ENCODE measurements around the gene CC2D2A.

- TF ChIP-seq HNRNPK (IDR thresholded peaks at IDR 0.05; ENCODE audit: low read depth, low read length, poor library complexity, severe bottlenecking) (no peak), ATF3 (IDR thresholded peaks at IDR 0.05) (no peak), ATF3 (CRISPR knock-in tag; conservative IDR thresholded peaks at IDR 0.05) (no peak), RBM39 (optimal IDR thresholded peaks at IDR 0.05; ENCODE audit: low read depth, low read length) (no peak), HINFP (tag; conservative IDR thresholded peaks at IDR 0.05; ENCODE audit: low read depth) (no peak), POLR2A (conservative IDR thresholded peaks at IDR 0.05) (no peak), NUFIP1 (IDR thresholded peaks at IDR 0.05; ENCODE audit: partially characterized antibody) (no peak), ZNF518B (CRISPR knock-in tag; IDR thresholded peaks at IDR 0.05) (no peak), ZNF121 (CRISPR knock-in tag; conservative IDR thresholded peaks at IDR 0.05) (no peak), SIX5 (IDR thresholded peaks at IDR 0.05; ENCODE audit: borderline replicate concordance in 1 of 2, insufficient read depth in 1 of 2, low read depth in 1 of 2, low read length in 2 of 2) (no peak), SRF (CRISPR knock-in tag; IDR thresholded peaks at IDR 0.05) (no peak), ZNF707 (CRISPR knock-in tag; conservative IDR thresholded peaks at IDR 0.05) (no peak), YY1 (IDR thresholded peaks at IDR 0.05; ENCODE audit: borderline replicate concordance in 1 of 3, control insufficient read depth in 1 of 3, extremely low read depth in 1 of 3, insufficient read depth in 3 of 3, insufficient read length in 1 of 3, insufficient replicate concordance in 2 of 3, low read depth in 1 of 3, low read length in 2 of 3) (no peak), NCOA1 (IDR thresholded peaks at IDR 0.05; ENCODE audit: low read depth) (no peak)
These were observed 420 bp downstream of the CC2D2A start for GRCh38 chr4:15470128-15470475.

Data from K562 (cell line).